HFFc6 (cell line): Measurements from ENCODE around the gene ZNF205. TPM values are rescaled to one million over a fixed set of nuclear protein-coding genes. Genes with fewer than 3 reads are reported as not detected.

ENCODE experiments used
- DNase-seq: peaks from one replicate; pipeline ENCODE4 v3.0.0-alpha.2; 2018
- H3K27ac Mint-ChIP-seq: 2 replicates; pipeline ENCODE4 v1.8.0; 2020; ENCODE audit warnings: mild to moderate bottlenecking, mixed read lengths
- H3K27me3 Mint-ChIP-seq: 2 replicates; pipeline ENCODE4 v1.8.0; 2021; ENCODE audit warnings: mild to moderate bottlenecking, moderate library complexity, mixed read lengths; ENCODE audit not compliant: insufficient read depth
- H3K36me3 Mint-ChIP-seq: 2 replicates; pipeline ENCODE4 v1.8.0; 2021; ENCODE audit warnings: low read depth, mixed read lengths
- H3K4me1 Mint-ChIP-seq: 2 replicates; pipeline ENCODE4 v1.8.0; 2020; ENCODE audit warnings: low read depth, mixed read lengths
- H3K4me3 Mint-ChIP-seq: 2 replicates; pipeline ENCODE4 v1.8.0; 2020; ENCODE audit warnings: mild to moderate bottlenecking, moderate library complexity, mixed read lengths
- H3K9me3 Mint-ChIP-seq: 2 replicates; pipeline ENCODE4 v1.8.0; 2020; ENCODE audit warnings: mild to moderate bottlenecking, mixed read lengths
- total RNA-seq, 6 experiments: library from RNA; stranded (reverse); fragmentation: NEBNext Ultra II Directional; extraction: Animal tissue kit (Norgen Biotek cat#: 25700); gene quantifications; 2 replicates in 1 of 6; 3 replicates in 5 of 6; pipeline ENCODE4 v1.2.3, GENCODE V29; 2021
- TF ChIP-seq, protein P1 (sequence below): fragments of 200-600 bp; sonication (generic); IDR thresholded peaks from 2 replicates; pipeline ENCODE4 v1.5.0; 2021; ENCODE audit warnings: antibody characterized with exemption, mild to moderate bottlenecking

The ZNF205 gene
- total RNA-seq, 6 experiments from 2014 or later, result 7.6 to 10.2 (median 9.5) TPM

DNA sequence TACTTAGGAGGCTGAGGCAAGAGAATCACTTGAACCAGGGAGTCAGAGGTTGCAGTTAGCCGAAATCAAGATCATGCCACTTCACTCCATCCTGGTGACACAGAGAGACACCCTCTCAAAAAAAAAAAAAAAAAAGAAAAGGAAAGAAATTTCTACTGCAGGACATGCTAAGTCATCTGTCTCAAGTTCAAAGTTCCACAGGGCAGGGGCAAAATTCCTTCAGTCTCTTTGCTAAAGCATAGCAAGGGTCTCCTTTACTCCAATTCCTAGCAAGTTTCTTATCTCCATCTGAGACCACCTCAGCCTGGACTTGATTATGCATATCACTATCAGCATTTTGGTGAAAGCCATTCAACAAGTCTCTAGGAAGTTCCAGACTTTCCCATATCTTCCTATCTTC is 27.9 kb upstream of the ZNF205 start:
- no peak for DNase-seq
- TF ChIP-seq, protein P1, sequence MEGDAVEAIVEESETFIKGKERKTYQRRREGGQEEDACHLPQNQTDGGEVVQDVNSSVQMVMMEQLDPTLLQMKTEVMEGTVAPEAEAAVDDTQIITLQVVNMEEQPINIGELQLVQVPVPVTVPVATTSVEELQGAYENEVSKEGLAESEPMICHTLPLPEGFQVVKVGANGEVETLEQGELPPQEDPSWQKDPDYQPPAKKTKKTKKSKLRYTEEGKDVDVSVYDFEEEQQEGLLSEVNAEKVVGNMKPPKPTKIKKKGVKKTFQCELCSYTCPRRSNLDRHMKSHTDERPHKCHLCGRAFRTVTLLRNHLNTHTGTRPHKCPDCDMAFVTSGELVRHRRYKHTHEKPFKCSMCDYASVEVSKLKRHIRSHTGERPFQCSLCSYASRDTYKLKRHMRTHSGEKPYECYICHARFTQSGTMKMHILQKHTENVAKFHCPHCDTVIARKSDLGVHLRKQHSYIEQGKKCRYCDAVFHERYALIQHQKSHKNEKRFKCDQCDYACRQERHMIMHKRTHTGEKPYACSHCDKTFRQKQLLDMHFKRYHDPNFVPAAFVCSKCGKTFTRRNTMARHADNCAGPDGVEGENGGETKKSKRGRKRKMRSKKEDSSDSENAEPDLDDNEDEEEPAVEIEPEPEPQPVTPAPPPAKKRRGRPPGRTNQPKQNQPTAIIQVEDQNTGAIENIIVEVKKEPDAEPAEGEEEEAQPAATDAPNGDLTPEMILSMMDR, result no peak
- no peak overlapping the region for H3K4me3 Mint-ChIP-seq
- no peaks in the 10 kb centered on the region for H3K9me3 Mint-ChIP-seq
- H3K27me3 Mint-ChIP-seq, result peaks cover 33% of the 10 kb centered on the region
- H3K4me1 Mint-ChIP-seq, result peaks cover 6% of the 10 kb centered on the region; the same call in 1 of the 2 replicates
- no peak overlapping the region for H3K27ac Mint-ChIP-seq
- H3K36me3 Mint-ChIP-seq, result no peaks in the 10 kb centered on the region

DNA sequence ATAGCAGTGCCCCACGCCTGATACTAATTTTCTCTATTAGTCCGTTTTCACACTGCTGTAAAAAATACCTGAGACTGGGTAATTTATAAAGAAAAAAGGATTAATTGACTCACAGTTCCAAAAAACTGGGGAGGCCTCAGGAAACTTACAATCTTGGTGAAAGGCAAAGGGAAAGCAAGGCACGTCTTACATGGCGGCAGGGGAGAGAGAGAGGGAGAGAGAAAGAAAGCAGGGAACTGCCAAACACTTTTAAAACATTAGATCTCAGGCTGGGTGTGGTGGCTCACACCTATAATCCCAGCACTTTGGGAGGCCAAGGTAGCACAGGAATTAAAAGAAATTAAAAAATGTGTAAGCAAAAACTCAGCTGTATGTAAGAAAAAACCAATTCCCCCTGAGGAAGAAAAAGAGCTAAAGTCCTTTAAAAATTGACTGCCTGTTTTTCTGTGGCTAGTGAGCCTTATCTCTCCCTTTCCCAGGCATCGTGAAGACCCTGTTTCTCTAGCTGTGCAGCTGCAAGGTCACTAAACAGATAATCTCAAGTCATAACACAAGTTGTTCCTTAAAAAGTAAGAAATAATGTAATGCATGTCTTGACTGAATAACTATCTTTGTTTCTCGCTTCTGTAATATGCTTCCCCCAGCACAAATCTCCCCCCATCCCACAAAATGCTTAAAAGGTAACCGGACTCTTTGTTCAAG is 27.3 kb upstream of the ZNF205 start:
- no peak overlapping the region for H3K4me3 Mint-ChIP-seq
- no peaks in the 10 kb centered on the region for H3K9me3 Mint-ChIP-seq
- H3K36me3 Mint-ChIP-seq, result no peaks in the 10 kb centered on the region
- H3K4me1 Mint-ChIP-seq, result peaks cover 6% of the 10 kb centered on the region; the same call in 1 of the 2 replicates
- DNase-seq, result no peak
- TF ChIP-seq, protein P1, result no peak
- peaks cover 26% of the 10 kb centered on the region for H3K27me3 Mint-ChIP-seq
- no peak overlapping the region for H3K27ac Mint-ChIP-seq

DNA sequence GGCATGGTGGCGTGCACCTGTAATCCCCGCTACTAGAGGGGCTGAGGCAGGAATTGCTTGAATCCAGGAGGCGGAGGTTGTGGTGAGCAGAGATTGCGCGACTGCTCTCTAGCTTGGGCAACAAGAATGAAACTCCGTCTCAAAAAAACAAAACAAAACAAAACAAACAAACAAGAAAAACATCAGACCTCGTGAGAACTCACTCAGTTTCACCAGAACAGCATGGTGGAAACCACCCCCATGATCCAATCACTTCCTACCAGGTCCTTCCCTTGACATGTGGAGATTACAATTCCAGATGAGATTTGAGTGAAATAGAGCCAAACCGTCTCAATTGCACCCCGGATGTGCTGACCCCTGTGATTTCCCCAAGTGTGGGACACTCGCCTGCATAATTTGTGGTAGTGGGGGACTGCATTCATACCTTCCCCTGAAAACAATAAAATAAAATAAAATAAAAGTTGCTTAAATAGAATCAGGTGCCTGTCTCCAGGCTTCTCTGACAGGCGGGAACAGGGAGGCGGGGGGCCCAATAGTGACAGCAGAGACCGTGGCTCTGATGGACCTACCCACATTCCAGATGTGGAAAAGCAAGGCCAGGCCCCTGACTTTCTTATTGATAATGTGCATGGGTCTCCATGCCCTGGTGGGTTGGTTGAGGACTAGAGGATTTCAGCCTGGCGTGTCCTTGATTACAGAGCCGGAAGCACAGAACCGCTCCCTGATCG is 26.4 kb upstream of the ZNF205 start:
- no peak for DNase-seq
- H3K27me3 Mint-ChIP-seq, result peaks cover 20% of the 10 kb centered on the region
- no peak overlapping the region for H3K4me3 Mint-ChIP-seq
- H3K4me1 Mint-ChIP-seq, result peaks cover 6% of the 10 kb centered on the region; the same call in 1 of the 2 replicates
- H3K27ac Mint-ChIP-seq, result no peak overlapping the region
- TF ChIP-seq, protein P1, result no peak
- no peaks in the 10 kb centered on the region for H3K36me3 Mint-ChIP-seq
- no peaks in the 10 kb centered on the region for H3K9me3 Mint-ChIP-seq

DNA sequence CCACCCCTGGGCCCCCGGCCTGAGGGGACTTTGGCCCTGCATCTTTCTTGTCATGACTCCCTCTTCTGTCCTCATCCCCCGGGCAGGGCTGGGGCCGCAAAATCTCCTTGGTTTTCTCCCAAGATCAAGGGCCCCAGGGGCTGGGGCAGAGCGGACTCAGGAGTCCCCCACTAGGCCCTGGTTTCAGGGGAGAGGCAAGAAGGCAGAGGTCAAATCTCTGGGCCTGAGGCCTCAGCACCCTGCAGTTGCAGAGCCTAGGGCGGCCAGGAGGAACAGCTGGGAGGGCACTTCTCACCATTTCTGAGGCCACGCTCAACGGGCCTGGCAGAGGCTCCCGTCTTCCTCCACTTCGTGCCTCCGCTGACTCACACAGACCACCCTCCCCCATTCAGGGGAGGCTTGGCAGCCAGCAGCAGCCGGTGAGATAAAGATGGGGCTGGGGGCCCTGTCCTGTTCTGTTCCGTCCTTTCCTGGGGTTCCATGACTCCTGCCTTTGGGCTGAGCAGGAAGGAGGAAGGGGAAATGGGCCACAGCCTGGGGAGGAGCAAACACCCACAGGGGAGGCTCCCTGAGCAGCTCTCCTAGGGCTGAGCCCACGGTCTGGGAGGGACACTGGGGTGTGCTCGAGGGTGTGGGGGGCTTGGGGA is 25.7 kb upstream of the ZNF205 start:
- TF ChIP-seq, protein P1, result no peak
- Mint-ChIP-seq H3K4me1 (peaks cover 6% of the 10 kb centered on the region; the same call in 1 of the 2 replicates), H3K9me3 (no peaks in the 10 kb centered on the region), H3K4me3 (no peak overlapping the region), H3K27ac (no peak overlapping the region), H3K27me3 (peaks cover 24% of the 10 kb centered on the region), H3K36me3 (no peaks in the 10 kb centered on the region)
- no peak for DNase-seq

DNA sequence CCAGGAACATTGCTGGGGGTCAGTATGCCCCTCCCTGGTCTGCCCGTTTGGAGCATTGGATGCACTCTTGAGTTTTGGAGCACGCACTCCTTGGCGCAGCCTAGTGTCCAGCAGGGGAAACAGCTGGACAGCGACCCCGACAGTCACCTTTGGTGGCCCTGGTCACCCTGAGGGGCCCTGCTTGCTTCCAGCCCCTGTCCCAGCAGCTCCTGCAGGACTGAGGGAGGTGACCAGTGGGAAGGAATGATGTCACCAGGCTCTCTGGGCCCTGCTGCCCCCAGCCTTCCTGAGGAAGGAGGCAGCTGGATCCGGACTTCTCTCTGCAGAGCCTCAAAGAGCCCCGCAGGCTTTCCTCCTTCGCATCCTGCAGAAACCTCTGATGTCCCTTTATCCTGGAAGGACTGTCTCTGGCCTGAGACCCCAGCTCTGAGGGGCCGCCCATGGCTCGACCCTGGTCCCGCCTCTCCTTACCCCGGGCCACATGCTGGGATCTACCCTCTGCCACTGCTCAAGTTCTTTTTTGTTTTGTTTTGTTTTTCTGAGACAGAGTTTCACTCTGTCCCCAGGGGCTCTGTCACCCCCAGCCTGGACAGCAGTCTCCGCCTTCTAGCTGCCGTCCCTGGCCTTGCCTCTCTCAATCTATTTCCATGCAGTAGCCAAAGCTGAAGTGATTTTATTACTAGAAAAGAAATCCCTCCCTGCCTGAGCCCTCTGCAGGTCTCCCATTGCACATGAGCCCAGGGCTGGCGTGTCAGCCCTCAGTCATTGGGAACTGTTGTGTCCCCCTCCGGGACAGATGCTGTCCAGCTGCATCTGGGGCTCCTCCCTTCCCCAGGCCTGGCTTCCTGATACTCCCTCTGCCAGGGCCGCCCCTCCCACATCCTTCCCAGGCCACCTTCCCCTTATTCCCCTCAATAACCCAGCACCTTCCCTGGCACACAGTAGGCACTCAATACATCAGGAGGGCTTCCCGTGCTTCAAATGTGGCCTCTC is 24.8 kb upstream of the ZNF205 start:
- no peak overlapping the region for H3K27ac Mint-ChIP-seq
- peaks cover 27% of the 10 kb centered on the region for H3K27me3 Mint-ChIP-seq
- H3K4me1 Mint-ChIP-seq, result peaks cover 6% of the 10 kb centered on the region; the same call in 1 of the 2 replicates
- no peaks in the 10 kb centered on the region for H3K36me3 Mint-ChIP-seq
- H3K9me3 Mint-ChIP-seq, result no peaks in the 10 kb centered on the region
- DNase-seq, result no peak
- no peak overlapping the region for H3K4me3 Mint-ChIP-seq
- TF ChIP-seq, protein P1, result peak; percentile 39; the same call in 1 of the 2 replicates
